H9 (cell line): ENCODE data around the gene STAT1. TPM values are rescaled to one million over a fixed set of nuclear protein-coding genes. Genes with fewer than 3 reads are reported as not detected.

ENCODE experiments used
- DNase-seq: peaks from one replicate; pipeline ENCODE4 v3.0.0-alpha.2; 2017
- H2AFZ ChIP-seq: one replicate; pipeline ENCODE4 v1.6.1; 2013; ENCODE audit warnings: mild to moderate bottlenecking, low read length, control low read depth, moderate library complexity
- H2AK5ac ChIP-seq: 2 replicates; pipeline ENCODE4 v1.6.1; 2013; ENCODE audit warnings: low read length, control low read depth, mixed read lengths; ENCODE audit not compliant: insufficient read length
- H2BK120ac ChIP-seq: one replicate; pipeline ENCODE4 v1.6.1; 2013; ENCODE audit warnings: low read depth, mild to moderate bottlenecking, low read length, control low read depth, inconsistent platforms; ENCODE audit not compliant: poor library complexity, severe bottlenecking
- H2BK12ac ChIP-seq: 2 replicates; pipeline ENCODE4 v1.6.1; 2013; ENCODE audit warnings: low read length, control low read depth, mixed read lengths, low read depth; ENCODE audit not compliant: insufficient read length
- H2BK15ac ChIP-seq: 2 replicates; pipeline ENCODE4 v1.6.1; 2013; ENCODE audit warnings: low read depth, low read length, control low read depth
- H2BK20ac ChIP-seq: one replicate; pipeline ENCODE4 v1.6.1; 2013; ENCODE audit warnings: low read depth, mild to moderate bottlenecking, low read length, control low read depth, inconsistent platforms; ENCODE audit not compliant: poor library complexity, severe bottlenecking
- H2BK5ac ChIP-seq: 2 replicates; pipeline ENCODE4 v1.6.1; 2013; ENCODE audit warnings: low read length, control low read depth, mixed read lengths; ENCODE audit not compliant: insufficient read length
- H3K14ac ChIP-seq: 2 replicates; pipeline ENCODE4 v1.6.1; 2013; ENCODE audit warnings: low read length, control low read depth; ENCODE audit not compliant: insufficient read depth
- H3K18ac ChIP-seq: 2 replicates; pipeline ENCODE4 v1.6.1; 2013; ENCODE audit warnings: low read depth, mild to moderate bottlenecking, mixed read lengths, low read length, control low read depth; ENCODE audit not compliant: insufficient read length
- H3K23ac ChIP-seq: 2 replicates; pipeline ENCODE4 v1.6.1; 2013; ENCODE audit warnings: low read length, control low read depth, mixed read lengths, low read depth; ENCODE audit not compliant: insufficient read length
- H3K23me2 ChIP-seq: 2 replicates; pipeline ENCODE4 v1.6.1; 2013; ENCODE audit warnings: low read depth, mild to moderate bottlenecking, mixed read lengths, low read length, control low read depth; ENCODE audit not compliant: insufficient read length, poor library complexity, severe bottlenecking
- H3K27ac ChIP-seq: 2 replicates; pipeline ENCODE4 v1.5.1; 2013; ENCODE audit warnings: low read length, control low read depth, mixed read lengths, low read depth; ENCODE audit not compliant: insufficient read length
- H3K27me3 ChIP-seq: 2 replicates; pipeline ENCODE4 v1.6.1; 2013; ENCODE audit warnings: low read length, control low read depth, inconsistent platforms; ENCODE audit not compliant: insufficient read depth
- H3K4ac ChIP-seq: 2 replicates; pipeline ENCODE4 v1.6.1; 2013; ENCODE audit warnings: low read depth, mild to moderate bottlenecking, control low read depth, inconsistent platforms, low read length, moderate library complexity
- H3K4me1 ChIP-seq: 2 replicates; pipeline ENCODE4 v1.6.1; 2013; ENCODE audit warnings: low read length, control low read depth, inconsistent platforms; ENCODE audit not compliant: insufficient read depth
- H3K4me2 ChIP-seq: 2 replicates; pipeline ENCODE4 v1.6.1; 2013; ENCODE audit warnings: low read length, control low read depth, mixed read lengths; ENCODE audit not compliant: insufficient read length, insufficient read depth
- H3K56ac ChIP-seq: 2 replicates; pipeline ENCODE4 v1.6.1; 2013; ENCODE audit warnings: low read depth, mild to moderate bottlenecking, mixed read lengths, low read length, control low read depth; ENCODE audit not compliant: insufficient read length
- H3K79me1 ChIP-seq: 2 replicates; pipeline ENCODE4 v1.6.1; 2013; ENCODE audit warnings: low read depth, mild to moderate bottlenecking, moderate library complexity, low read length, control low read depth, inconsistent platforms; ENCODE audit not compliant: insufficient read depth, poor library complexity, severe bottlenecking
- H3K79me2 ChIP-seq: 2 replicates; pipeline ENCODE4 v1.6.1; 2013; ENCODE audit warnings: low read length, control low read depth, inconsistent platforms; ENCODE audit not compliant: insufficient read depth
- H3K9ac ChIP-seq: 2 replicates; pipeline ENCODE4 v1.6.1; 2013; ENCODE audit warnings: low read length, control low read depth, mixed read lengths; ENCODE audit not compliant: insufficient read length; ENCODE audit errors: extremely low read depth
- H3K9me3 ChIP-seq: one replicate; pipeline ENCODE4 v1.6.1; 2013; ENCODE audit warnings: low read depth, low read length, inconsistent platforms; ENCODE audit not compliant: control insufficient read depth
- H3T11ph ChIP-seq: one replicate; pipeline ENCODE4 v1.6.1; 2013; ENCODE audit warnings: mild to moderate bottlenecking, low read length, control low read depth, inconsistent platforms
- H4K20me1 ChIP-seq: one replicate; pipeline ENCODE4 v1.6.1; 2013; ENCODE audit not compliant: control insufficient read depth, insufficient read length, insufficient read depth
- H4K5ac ChIP-seq: 2 replicates; pipeline ENCODE4 v1.6.1; 2013; ENCODE audit warnings: low read depth, mild to moderate bottlenecking, mixed read lengths, low read length, control low read depth; ENCODE audit not compliant: insufficient read length
- H4K8ac ChIP-seq: replicated peaks from 2 replicates; pipeline ENCODE4 v1.6.1; 2013; ENCODE audit warnings: low read length, control low read depth, mixed read lengths, low read depth; ENCODE audit not compliant: insufficient read length
- H4K91ac ChIP-seq: 2 replicates; pipeline ENCODE4 v1.6.1; 2013; ENCODE audit warnings: low read depth, mild to moderate bottlenecking, moderate library complexity, mixed read lengths, low read length, control low read depth; ENCODE audit not compliant: insufficient read length
- H3K27ac Mint-ChIP-seq, 3 experiments: 2 replicates in 2 of 3; 3 replicates in 1 of 3; pipeline ENCODE4 v1.8.0; 2020 to 2021; ENCODE audit warnings: mixed read lengths in 3 of 3, mild to moderate bottlenecking in 1 of 3, moderate library complexity in 1 of 3
- H3K27me3 Mint-ChIP-seq: 2 replicates; pipeline ENCODE4 v1.8.0; 2021; ENCODE audit warnings: low read depth, mild to moderate bottlenecking, moderate library complexity, mixed read lengths
- H3K36me3 Mint-ChIP-seq, 3 experiments: 2 replicates in 2 of 3; 3 replicates in 1 of 3; pipeline ENCODE4 v1.8.0; 2020 to 2021; ENCODE audit warnings: low read depth in 3 of 3, mixed read lengths in 3 of 3; ENCODE audit not compliant: insufficient read depth in 1 of 3
- H3K4me1 Mint-ChIP-seq, 2 experiments: 2 replicates each; pipeline ENCODE4 v1.8.0; 2020; ENCODE audit warnings: mixed read lengths in 2 of 2
- H3K4me3 Mint-ChIP-seq, 2 experiments: 2 replicates in 1 of 2; 3 replicates in 1 of 2; pipeline ENCODE4 v1.8.0; 2020 to 2021; ENCODE audit warnings: mild to moderate bottlenecking in 2 of 2, mixed read lengths in 2 of 2, moderate library complexity in 1 of 2
- H3K9me3 Mint-ChIP-seq, 2 experiments: 2 replicates in 1 of 2; 3 replicates in 1 of 2; pipeline ENCODE4 v1.8.0; 2020; ENCODE audit warnings: mild to moderate bottlenecking in 2 of 2, mixed read lengths in 2 of 2, moderate library complexity in 1 of 2
- WGBS: extraction: QIAGEN DNeasy Blood & Tissue Kit; methylation state at CpG from one replicate; pipeline ENCODE4 v1.1.7; 2013; ENCODE audit warnings: missing lambda C conversion rate, low lambda C conversion rate, mixed read lengths; ENCODE audit not compliant: insufficient read length; ENCODE audit errors: extremely low coverage; 5-methylcytosine and 5-hydroxymethylcytosine counted together
- total RNA-seq: library from RNA; stranded (reverse); gene quantifications from 2 replicates; pipeline ENCODE4 v1.2.1, GENCODE V29; 2021
- TF ChIP-seq, protein P1 (sequence below): fragments of 200-600 bp; sonication (generic); conservative IDR thresholded peaks from 3 replicates; pipeline ENCODE4 v1.8.0; 2021; ENCODE audit warnings: antibody characterized with exemption, mild to moderate bottlenecking

STAT1 gene
- total RNA-seq, 1 experiment from 2014 or later = 48.1 TPM

DNA sequence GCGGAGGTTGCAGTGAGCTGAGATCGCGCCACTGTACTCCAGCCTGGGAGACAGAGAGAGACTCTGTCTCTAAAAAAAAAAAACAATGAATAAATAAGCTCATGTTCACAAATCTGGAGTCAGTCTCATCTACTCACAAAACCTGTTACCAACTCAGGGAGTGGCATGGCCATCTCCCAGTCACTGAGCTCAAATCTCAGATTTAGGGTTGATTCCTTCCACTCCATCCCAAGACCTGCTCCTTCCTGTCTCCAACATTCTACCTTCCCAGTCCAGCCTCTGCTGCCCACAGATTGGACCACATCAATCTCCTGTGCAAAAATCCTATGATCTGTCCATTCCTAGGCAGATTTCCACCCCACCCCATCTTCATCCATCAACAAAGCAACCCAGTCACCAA is 1.6 kb downstream of the STAT1 start:
- no peak overlapping the region for H4K8ac ChIP-seq
- H3K23me2 ChIP-seq = peaks cover 7% of the 10 kb centered on the region
- no peak overlapping the region for H3K27ac ChIP-seq
- H3K79me2 ChIP-seq = peaks cover 2% of the 10 kb centered on the region; the same call in 1 of the 2 replicates
- Mint-ChIP-seq H3K27me3 (no peaks in the 10 kb centered on the region; the same call in 1 of the 2 replicates), H3K36me3 (peaks cover 3 to 28% (median 18%) of the 10 kb centered on the region in 3 experiments; a peak in 5 of 7 replicates), H3K4me3 (no peak overlapping the region), H3K27ac (no peak overlapping the region), H3K4me1 (no peaks in the 10 kb centered on the region), H3K9me3 (peaks cover 0 to 4% of the 10 kb centered on the region in 2 experiments; a peak in 1 of 5 replicates)
- H2BK15ac ChIP-seq = no peak overlapping the region
- H2BK120ac ChIP-seq = no peak overlapping the region
- H3K23ac ChIP-seq = no peak overlapping the region
- H3K18ac ChIP-seq = no peak overlapping the region
- no peak overlapping the region for H2BK12ac ChIP-seq
- H3K9me3 ChIP-seq = no peaks in the 10 kb centered on the region
- H3K27me3 ChIP-seq = peaks cover 3% of the 10 kb centered on the region; the same call in 1 of the 2 replicates
- H4K20me1 ChIP-seq = no peaks in the 10 kb centered on the region
- no peak overlapping the region for H3K14ac ChIP-seq
- DNase-seq = no peak
- H2AFZ ChIP-seq = no peak overlapping the region
- H2AK5ac ChIP-seq = no peak overlapping the region
- H3K4me2 ChIP-seq = no peak overlapping the region
- no peaks in the 10 kb centered on the region for H3K79me1 ChIP-seq
- WGBS = no CpG with 5 or more reads among the region's 3 CpGs
- no peak overlapping the region for H2BK5ac ChIP-seq
- H4K91ac ChIP-seq = no peak overlapping the region
- no peak overlapping the region for H3K9ac ChIP-seq
- TF ChIP-seq, protein P1, sequence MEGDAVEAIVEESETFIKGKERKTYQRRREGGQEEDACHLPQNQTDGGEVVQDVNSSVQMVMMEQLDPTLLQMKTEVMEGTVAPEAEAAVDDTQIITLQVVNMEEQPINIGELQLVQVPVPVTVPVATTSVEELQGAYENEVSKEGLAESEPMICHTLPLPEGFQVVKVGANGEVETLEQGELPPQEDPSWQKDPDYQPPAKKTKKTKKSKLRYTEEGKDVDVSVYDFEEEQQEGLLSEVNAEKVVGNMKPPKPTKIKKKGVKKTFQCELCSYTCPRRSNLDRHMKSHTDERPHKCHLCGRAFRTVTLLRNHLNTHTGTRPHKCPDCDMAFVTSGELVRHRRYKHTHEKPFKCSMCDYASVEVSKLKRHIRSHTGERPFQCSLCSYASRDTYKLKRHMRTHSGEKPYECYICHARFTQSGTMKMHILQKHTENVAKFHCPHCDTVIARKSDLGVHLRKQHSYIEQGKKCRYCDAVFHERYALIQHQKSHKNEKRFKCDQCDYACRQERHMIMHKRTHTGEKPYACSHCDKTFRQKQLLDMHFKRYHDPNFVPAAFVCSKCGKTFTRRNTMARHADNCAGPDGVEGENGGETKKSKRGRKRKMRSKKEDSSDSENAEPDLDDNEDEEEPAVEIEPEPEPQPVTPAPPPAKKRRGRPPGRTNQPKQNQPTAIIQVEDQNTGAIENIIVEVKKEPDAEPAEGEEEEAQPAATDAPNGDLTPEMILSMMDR = no peak
- H3K4ac ChIP-seq = no peak overlapping the region
- H3T11ph ChIP-seq = no peak overlapping the region
- 0 out of 2 replicates have a peak, but pooled peaks cover 2% of the 10 kb centered on the region for H3K4me1 ChIP-seq
- no peak overlapping the region for H3K56ac ChIP-seq
- no peak overlapping the region for H4K5ac ChIP-seq
- no peak overlapping the region for H2BK20ac ChIP-seq
